Thyroid gland (tissue), 4 donors: ENCODE results near the gene TNS3.

Experiments used
- CTCF ChIP-seq, 6 experiments: fragments of 200-600 bp in 3 of 6; fragments of 450-650 bp in 3 of 6; sonication (generic) in 3 of 6; IDR thresholded peaks; one replicate each; pipeline ENCODE4 v1.5.1; 2016 to 2019; ENCODE audit warnings: antibody characterized with exemption in 6 of 6, mild to moderate bottlenecking in 2 of 6, inconsistent platforms in 1 of 6, moderate library complexity in 1 of 6
- POLR2A ChIP-seq, 2 donors: fragments of 450-650 bp; IDR thresholded peaks; one replicate each; pipeline ENCODE4 v1.6.1; 2017; ENCODE audit warnings: antibody characterized with exemption in 2 of 2, mild to moderate bottlenecking in 2 of 2, moderate library complexity in 1 of 2

- TF ChIP-seq CTCF (IDR thresholded peaks at IDR 0.05): no peak
- TF ChIP-seq POLR2A (IDR thresholded peaks at IDR 0.05): no peak
These were observed 24.6 kb downstream of the TNS3 start for GRCh38 chr7:47557317-47557693.
